Upper lobe of left lung (tissue), 6 donors: ENCODE results near the gene RXFP2. TPM values are rescaled to one million over a fixed set of nuclear protein-coding genes. Genes with fewer than 3 reads are reported as not detected.

Source experiments
- ATAC-seq, 2 donors: fragments of 200-7000 bp; cut with Tn5 transposase; one replicate each; pipeline ENCODE4 v1.9.1; 2022; ENCODE audit warnings: mild to moderate bottlenecking in 2 of 2, moderate library complexity in 2 of 2; ENCODE audit not compliant: low FRiP score in 2 of 2
- DNase-seq, 2 donors: peaks; one replicate each; pipeline ENCODE4 v3.0.0-alpha.2; 2019 to 2020
- H3K27ac ChIP-seq, 4 donors: fragments of 200-600 bp; sonication (generic); one replicate each; pipeline ENCODE4 v1.5.1; 2016 to 2019
- H3K27me3 ChIP-seq, 4 donors: fragments of 200-600 bp; sonication (generic); one replicate each; pipeline ENCODE4 v1.5.1; 2017 to 2019
- H3K36me3 ChIP-seq, 4 donors: fragments of 200-600 bp; sonication (generic); one replicate each; pipeline ENCODE4 v1.5.1; 2016 to 2019
- H3K4me1 ChIP-seq, 4 donors: fragments of 200-600 bp; sonication (generic); one replicate each; pipeline ENCODE4 v1.5.1; 2018 to 2019
- H3K4me3 ChIP-seq, 4 donors: fragments of 200-600 bp; sonication (generic); one replicate each; pipeline ENCODE4 v1.5.1; 2017 to 2019; ENCODE audit warnings: mild to moderate bottlenecking in 2 of 4, moderate library complexity in 1 of 4
- H3K9me3 ChIP-seq, 4 donors: fragments of 200-600 bp; sonication (generic); one replicate each; pipeline ENCODE4 v1.5.1; 2018 to 2019
- CTCF ChIP-seq, 6 experiments: fragments of 450-650 bp in 4 of 6; fragments of 200-600 bp in 2 of 6; sonication (generic) in 2 of 6; IDR thresholded peaks; one replicate each; pipeline ENCODE4 v1.5.1; 2016 to 2019; ENCODE audit warnings: antibody characterized with exemption in 6 of 6
- EP300 ChIP-seq, 4 donors: sonication (generic); formaldehyde crosslinking; IDR thresholded peaks; one replicate each; pipeline ENCODE4 v1.5.1; 2017; ENCODE audit warnings: antibody characterized with exemption in 4 of 4, control low read depth in 2 of 4
- POLR2A ChIP-seq, 4 donors: fragments of 450-650 bp; IDR thresholded peaks; one replicate each; pipeline ENCODE4 v1.5.1; 2016 to 2017; ENCODE audit warnings: antibody characterized with exemption in 4 of 4, mild to moderate bottlenecking in 2 of 4
- POLR2AphosphoS5 ChIP-seq, 2 donors: sonication (generic); formaldehyde crosslinking; IDR thresholded peaks; one replicate each; pipeline ENCODE4 v1.5.1; 2017; ENCODE audit warnings: antibody characterized with exemption in 2 of 2
- WGBS, 2 donors: methylation state at CpG; one replicate each; pipeline ENCODE4 v1.1.5; 2017 to 2018; 5-methylcytosine and 5-hydroxymethylcytosine counted together
- total RNA-seq, 6 donors: library from RNA; depleted of rRNA in 4 of 6; stranded (reverse); fragments of >200 nt in 4 of 6; gene quantifications; one replicate each; pipeline versions ENCODE4 v1.1.0 to v1.2.1, GENCODE V29; 2016 to 2021
- donor health status: DM: no; HTN: no; CAD: no; lungs with moderate emphysema.
- donor health status: DM: no; HTN: yes; CAD: no; lungs with severe emphysema.

RXFP2 gene
- total RNA-seq, 6 donors from 2014 or later, result not detected

DNA sequence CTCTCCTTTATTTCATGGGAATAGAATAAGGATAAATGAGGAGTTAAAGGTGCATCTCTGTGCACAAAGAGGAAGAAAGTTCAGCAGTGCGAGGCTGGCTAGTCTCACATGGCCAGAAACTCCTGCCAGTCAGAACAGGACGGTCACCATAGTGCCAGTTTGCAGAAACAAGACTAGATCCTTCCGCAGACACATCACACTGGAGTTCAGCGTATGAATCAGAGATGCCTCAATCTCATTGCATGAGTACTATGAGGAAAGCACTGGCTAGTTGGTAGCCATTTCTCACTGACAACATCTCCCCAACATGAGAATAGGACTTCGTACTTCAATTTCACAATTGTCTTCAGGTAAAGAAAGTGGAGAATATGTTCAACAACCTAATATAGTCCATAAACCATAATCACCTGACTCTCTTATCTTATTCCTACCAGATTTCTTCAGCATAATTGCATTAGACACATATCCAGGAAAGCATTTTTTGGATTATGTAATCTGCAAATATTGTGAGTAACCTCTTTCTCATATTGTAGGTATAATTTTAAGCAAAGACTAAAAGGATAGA, 34.9 kb downstream of the RXFP2 start:
- peaks cover 0 to 8% (median 5%) of the 10 kb centered on the region in 4 donors for H3K4me1 ChIP-seq
- TF ChIP-seq EP300 (IDR thresholded peaks at IDR 0.05) (no peak), POLR2A (IDR thresholded peaks at IDR 0.05) (no peak), POLR2AphosphoS5 (IDR thresholded peaks at IDR 0.05) (no peak), CTCF (IDR thresholded peaks at IDR 0.05) (no peak)
- no peak for ATAC-seq
- no peaks in the 10 kb centered on the region for H3K36me3 ChIP-seq
- H3K27me3 ChIP-seq, result no peaks in the 10 kb centered on the region
- no peak overlapping the region for H3K4me3 ChIP-seq
- H3K9me3 ChIP-seq, result no peaks in the 10 kb centered on the region
- no peak overlapping the region for H3K27ac ChIP-seq
- DNase-seq, result no peak
- WGBS, 2 donors, result 88 to 93% methylated on average over 5 of the region's 5 CpGs

DNA sequence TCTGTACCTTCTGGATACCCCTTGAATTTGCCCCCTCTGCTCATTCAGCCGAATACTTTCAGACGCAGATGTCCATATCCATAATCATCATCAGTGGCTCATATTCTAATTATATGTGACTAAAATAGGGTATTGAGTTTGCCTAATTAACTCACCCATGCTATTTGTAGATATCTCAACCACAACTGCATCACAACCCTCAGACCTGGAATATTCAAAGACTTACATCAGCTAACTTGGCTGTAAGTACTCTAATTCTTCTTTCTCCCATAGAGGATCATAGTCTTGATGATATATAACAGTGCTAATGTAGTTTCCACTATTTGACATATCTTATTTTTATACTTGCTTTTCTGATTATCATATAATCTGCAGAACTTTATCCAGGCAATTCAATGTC, 35.8 kb downstream of the RXFP2 start:
- ATAC-seq (peak in 1 of 2 donors; percentile 33), DNase-seq (no peak)
- TF ChIP-seq POLR2AphosphoS5 (IDR thresholded peaks at IDR 0.05), result no peak
- no peak for TF ChIP-seq POLR2A (IDR thresholded peaks at IDR 0.05)
- Histone ChIP-seq H3K27me3 (no peaks in the 10 kb centered on the region), H3K4me1 (peaks cover 0 to 8% (median 5%) of the 10 kb centered on the region in 4 donors), H3K9me3 (no peaks in the 10 kb centered on the region), H3K27ac (no peak overlapping the region), H3K36me3 (no peaks in the 10 kb centered on the region), H3K4me3 (no peak overlapping the region)
- 98 to 100% methylated on average over 2 of the region's 2 CpGs for WGBS, 2 donors

- ATAC-seq, result peak in 1 of 2 donors; percentile 94
- Histone ChIP-seq H3K9me3 (no peaks in the 10 kb centered on the region), H3K36me3 (no peaks in the 10 kb centered on the region), H3K4me1 (peaks cover 0 to 8% (median 5%) of the 10 kb centered on the region in 4 donors), H3K27ac (no peak overlapping the region), H3K4me3 (no peak overlapping the region), H3K27me3 (no peaks in the 10 kb centered on the region)
- 71 to 78% methylated on average over 3 of the region's 3 CpGs for WGBS, 2 donors
- no peak for DNase-seq
- TF ChIP-seq CTCF (IDR thresholded peaks at IDR 0.05), result no peak
- TF ChIP-seq POLR2AphosphoS5 (IDR thresholded peaks at IDR 0.05), result no peak
- no peak for TF ChIP-seq POLR2A (IDR thresholded peaks at IDR 0.05)
- TF ChIP-seq EP300 (IDR thresholded peaks at IDR 0.05), result no peak
These were observed 36.4 kb downstream of the RXFP2 start for GRCh38 chr13:31775686-31776085.

DNA sequence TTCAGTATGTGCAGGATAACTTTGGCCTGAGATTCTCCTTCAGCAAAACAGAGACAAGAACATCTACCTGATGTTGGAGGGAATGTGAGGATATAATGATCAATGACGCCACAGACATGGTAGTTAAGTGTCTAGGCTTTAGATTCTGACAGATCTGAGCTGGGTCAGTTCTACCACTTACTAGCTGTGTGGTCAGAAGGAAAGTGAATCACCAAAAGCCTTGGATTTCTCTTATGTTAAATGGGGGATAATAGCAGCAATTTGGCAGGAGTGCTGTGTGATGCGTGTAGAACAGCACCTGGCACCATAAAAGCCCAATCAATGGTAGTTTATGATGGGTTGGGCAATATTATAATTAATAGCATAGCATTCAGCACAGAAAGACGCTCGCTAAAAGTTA, 41.7 kb downstream of the RXFP2 start:
- TF ChIP-seq POLR2A (IDR thresholded peaks at IDR 0.05), result no peak
- no peaks in the 10 kb centered on the region for H3K27me3 ChIP-seq
- H3K27ac ChIP-seq, result no peak overlapping the region
- ATAC-seq (no peak), DNase-seq (no peak)
- H3K4me1 ChIP-seq, result no peaks in the 10 kb centered on the region
- no peaks in the 10 kb centered on the region for H3K9me3 ChIP-seq
- 60 to 68% methylated on average over 4 of the region's 4 CpGs for WGBS, 2 donors
- no peaks in the 10 kb centered on the region for H3K36me3 ChIP-seq
- no peak overlapping the region for H3K4me3 ChIP-seq

DNA sequence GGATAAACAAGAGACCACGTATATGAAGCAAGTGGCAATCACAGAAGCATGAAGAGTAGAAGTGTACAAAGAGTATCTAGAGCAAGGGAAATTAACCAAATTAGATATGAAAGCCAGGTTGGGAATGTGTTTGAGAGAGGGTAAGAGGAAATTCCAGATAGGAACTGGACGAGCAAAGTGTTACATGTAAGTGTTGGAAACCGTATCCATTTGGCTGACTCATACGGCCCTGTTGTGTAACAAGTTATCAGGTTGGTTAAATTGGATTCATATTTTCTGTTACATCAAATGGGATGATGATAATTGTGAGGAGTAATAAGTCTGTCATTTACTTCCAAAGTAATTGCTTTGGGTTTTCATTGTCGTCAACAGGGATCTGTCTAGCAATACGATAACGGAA, 46.7 kb downstream of the RXFP2 start:
- Histone ChIP-seq H3K4me1 (no peaks in the 10 kb centered on the region), H3K36me3 (no peaks in the 10 kb centered on the region), H3K27ac (no peak overlapping the region), H3K27me3 (no peaks in the 10 kb centered on the region), H3K9me3 (no peaks in the 10 kb centered on the region), H3K4me3 (no peak overlapping the region)
- peak in 1 of 2 donors; percentile 81 for ATAC-seq
- TF ChIP-seq POLR2A (IDR thresholded peaks at IDR 0.05) (no peak), POLR2AphosphoS5 (IDR thresholded peaks at IDR 0.05) (no peak), CTCF (IDR thresholded peaks at IDR 0.05) (no peak), EP300 (IDR thresholded peaks at IDR 0.05) (no peak)
- WGBS, 2 donors, result 59 to 74% methylated on average over 7 of the region's 7 CpGs
- no peak for DNase-seq

- ATAC-seq, result no peak
- Histone ChIP-seq H3K36me3 (no peaks in the 10 kb centered on the region), H3K27me3 (no peaks in the 10 kb centered on the region), H3K4me1 (no peaks in the 10 kb centered on the region), H3K9me3 (no peaks in the 10 kb centered on the region), H3K4me3 (no peak overlapping the region), H3K27ac (no peak overlapping the region)
- no peak for DNase-seq
- WGBS, 2 donors, result 46 to 80% methylated on average over 2 of the region's 2 CpGs
- TF ChIP-seq POLR2A (IDR thresholded peaks at IDR 0.05) (no peak), CTCF (IDR thresholded peaks at IDR 0.05) (no peak), POLR2AphosphoS5 (IDR thresholded peaks at IDR 0.05) (no peak), EP300 (IDR thresholded peaks at IDR 0.05) (no peak)
These were observed 51.7 kb downstream of the RXFP2 start for GRCh38 chr13:31790992-31791391.
